GM12872 (cell line): ENCODE results near the gene LY9.

ENCODE experiments used
- CTCF ChIP-seq: IDR thresholded peaks from 3 replicates; pipeline ENCODE4 v1.5.1; 2011; ENCODE audit warnings: low read depth, mild to moderate bottlenecking, low read length, moderate library complexity; ENCODE audit not compliant: insufficient read depth

LY9 gene

GRCh38 chr1:160808289-160808688, 12.3 kb downstream of the LY9 start:
- no peak for TF ChIP-seq CTCF

GRCh38 chr1:160810486-160810885, 14.5 kb downstream of the LY9 start:
- no peak for TF ChIP-seq CTCF

GRCh38 chr1:160811147-160811546, 15.2 kb downstream of the LY9 start:
- no peak for TF ChIP-seq CTCF

- no peak for TF ChIP-seq CTCF
Measured at GRCh38 chr1:160813215-160813614, 17.2 kb downstream of the LY9 start.

- no peak for TF ChIP-seq CTCF
Measured at GRCh38 chr1:160814316-160814715, 18.3 kb downstream of the LY9 start.

- no peak for TF ChIP-seq CTCF
Measured at GRCh38 chr1:160814856-160815255, 18.9 kb downstream of the LY9 start.

GRCh38 chr1:160818207-160818937, 22.4 kb downstream of the LY9 start:
- no peak for TF ChIP-seq CTCF

GRCh38 chr1:160819186-160819585, 23.2 kb downstream of the LY9 start:
- no peak for TF ChIP-seq CTCF
